Measurements from ENCODE around the gene GKN2. TPM values are rescaled to one million over a fixed set of nuclear protein-coding genes. Genes with fewer than 3 reads are reported as not detected.

Gene GKN2
- total RNA-seq, 1 experiment from 2014 or later: not detected

- CTCF ChIA-PET: interaction anchor here (1.2 kb wide), 1 partner anchor 49 kb away, joined by 3 read pairs; no protein-coding TSS in a partner anchor
Observed at GRCh38 chr2:68992341-68992740, 39.6 kb upstream of the GKN2 start.

DNA sequence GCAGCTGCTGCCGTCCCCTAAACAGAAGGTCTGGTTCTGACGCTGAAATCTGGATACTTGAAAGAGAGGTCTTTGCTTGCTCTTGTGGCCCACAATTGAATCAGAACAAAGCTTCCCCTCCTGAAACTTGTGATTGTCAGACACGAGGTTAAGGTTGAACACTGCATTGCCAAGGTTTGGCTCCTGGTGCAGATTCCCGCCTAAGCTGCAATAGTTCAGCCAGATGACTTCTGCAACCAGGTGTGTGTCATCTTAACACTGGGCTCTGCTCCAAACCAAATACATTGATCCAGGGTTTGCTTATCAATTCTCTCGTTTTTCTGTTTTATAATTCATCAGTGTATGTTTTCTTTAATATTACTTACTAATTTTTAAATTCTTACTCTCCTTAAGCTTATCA, 36.3 kb upstream of the GKN2 start:
- Histone ChIP-seq H2AFZ (ENCODE audit: low read depth, low read length, poor library complexity, severe bottlenecking) (no peak overlapping the region), H3K27ac (ENCODE audit: low read depth, low read length) (no peak overlapping the region), H3K79me2 (ENCODE audit: insufficient read depth, low read length) (no peaks in the 10 kb centered on the region), H3K9ac (ENCODE audit: low read length) (no peak overlapping the region), H3K27me3 (ENCODE audit: insufficient read depth, low read length) (no peaks in the 10 kb centered on the region), H3K4me2 (ENCODE audit: low read length) (no peak overlapping the region), H3K9me3 (ENCODE audit: control insufficient read depth in 1 of 2, insufficient read depth in 1 of 2, low read depth in 1 of 2, low read length in 2 of 2) (no peaks in the 10 kb centered on the region), H4K20me1 (ENCODE audit: insufficient read depth) (no peaks in the 10 kb centered on the region), H3K4me1 (ENCODE audit: control insufficient read depth in 1 of 2, insufficient read depth in 2 of 2, low read length in 2 of 2) (no peaks in the 10 kb centered on the region), H3K36me3 (ENCODE audit: control insufficient read depth in 1 of 2, insufficient read depth in 2 of 2, low read length in 2 of 2) (no peaks in the 10 kb centered on the region), H3K4me3 (replicated peaks in 1 of 2; ENCODE audit: low read depth in 1 of 2, low read length in 2 of 2) (no peak overlapping the region), H3K9me2 (ENCODE audit: insufficient read depth) (no peaks in the 10 kb centered on the region)
- ATAC-seq (no peak), DNase-seq (ENCODE audit: low read depth, low spot score) (no peak)
- TF ChIP-seq, protein P1, sequence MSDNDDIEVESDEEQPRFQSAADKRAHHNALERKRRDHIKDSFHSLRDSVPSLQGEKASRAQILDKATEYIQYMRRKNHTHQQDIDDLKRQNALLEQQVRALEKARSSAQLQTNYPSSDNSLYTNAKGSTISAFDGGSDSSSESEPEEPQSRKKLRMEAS (IDR thresholded peaks at IDR 0.05): no peak
- TF ChIP-seq, protein P2, sequence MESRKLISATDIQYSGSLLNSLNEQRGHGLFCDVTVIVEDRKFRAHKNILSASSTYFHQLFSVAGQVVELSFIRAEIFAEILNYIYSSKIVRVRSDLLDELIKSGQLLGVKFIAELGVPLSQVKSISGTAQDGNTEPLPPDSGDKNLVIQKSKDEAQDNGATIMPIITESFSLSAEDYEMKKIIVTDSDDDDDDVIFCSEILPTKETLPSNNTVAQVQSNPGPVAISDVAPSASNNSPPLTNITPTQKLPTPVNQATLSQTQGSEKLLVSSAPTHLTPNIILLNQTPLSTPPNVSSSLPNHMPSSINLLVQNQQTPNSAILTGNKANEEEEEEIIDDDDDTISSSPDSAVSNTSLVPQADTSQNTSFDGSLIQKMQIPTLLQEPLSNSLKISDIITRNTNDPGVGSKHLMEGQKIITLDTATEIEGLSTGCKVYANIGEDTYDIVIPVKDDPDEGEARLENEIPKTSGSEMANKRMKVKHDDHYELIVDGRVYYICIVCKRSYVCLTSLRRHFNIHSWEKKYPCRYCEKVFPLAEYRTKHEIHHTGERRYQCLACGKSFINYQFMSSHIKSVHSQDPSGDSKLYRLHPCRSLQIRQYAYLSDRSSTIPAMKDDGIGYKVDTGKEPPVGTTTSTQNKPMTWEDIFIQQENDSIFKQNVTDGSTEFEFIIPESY (IDR thresholded peaks at IDR 0.05; ENCODE audit: extremely low read depth, insufficient replicate concordance, low read length): no peak
- TF ChIP-seq CBX3 (IDR thresholded peaks at IDR 0.05; ENCODE audit: low read depth) (no peak), EGR1 (IDR thresholded peaks at IDR 0.05; ENCODE audit: low read depth) (no peak), ELF1 (IDR thresholded peaks at IDR 0.05; ENCODE audit: borderline replicate concordance, low read depth) (no peak), POLR2AphosphoS5 (IDR thresholded peaks at IDR 0.05; ENCODE audit: low read depth, low read length) (no peak), JUND (IDR thresholded peaks at IDR 0.05) (no peak), SP1 (IDR thresholded peaks at IDR 0.05; ENCODE audit: low read depth) (no peak), EZH2 (IDR thresholded peaks at IDR 0.05) (no peak), SIN3A (IDR thresholded peaks at IDR 0.05; ENCODE audit: low read depth) (no peak), EZH2phosphoT487 (IDR thresholded peaks at IDR 0.05; ENCODE audit: borderline replicate concordance) (no peak)
- ChIA-PET RAD21 (ENCODE audit: low non-redundant PET in 1 of 2, low total read pairs in 2 of 2, uncharacterized antibody in 2 of 2, unreplicated experiment in 2 of 2) (no interaction called here), POLR2A (no interaction called here), CTCF (interaction anchor here (1.2 kb wide), 1 partner anchor 237 kb away, joined by 3 read pairs; no protein-coding TSS in a partner anchor)
- BruUV-seq (replicated peaks): no TSS peak
- intact Hi-C loops (cut with micrococcal nuclease): no loop called here

More at GRCh38 chr2:68992341-68992740, 39.6 kb upstream of the GKN2 start:
- H3K36me3 ChIP-seq (ENCODE audit: control insufficient read depth in 1 of 2, insufficient read depth in 2 of 2, low read length in 2 of 2): no peaks in the 10 kb centered on the region
- RAD21 ChIA-PET (ENCODE audit: low non-redundant PET in 1 of 2, low total read pairs in 2 of 2, uncharacterized antibody in 2 of 2, unreplicated experiment in 2 of 2): no interaction called here
- no peaks in the 10 kb centered on the region for H3K27me3 ChIP-seq (ENCODE audit: insufficient read depth, low read length)
- intact Hi-C loops (cut with micrococcal nuclease): no loop called here
- no peak overlapping the region for H3K4me2 ChIP-seq (ENCODE audit: low read length)
- H3K9ac ChIP-seq (ENCODE audit: low read length): no peak overlapping the region
- TF ChIP-seq SIN3A (IDR thresholded peaks at IDR 0.05; ENCODE audit: low read depth): no peak
- POLR2A ChIA-PET: no interaction called here
- H3K27ac ChIP-seq (ENCODE audit: low read depth, low read length): no peak overlapping the region
- no peak overlapping the region for H2AFZ ChIP-seq (ENCODE audit: low read depth, low read length, poor library complexity, severe bottlenecking)
- no peaks in the 10 kb centered on the region for H3K9me3 ChIP-seq (ENCODE audit: control insufficient read depth in 1 of 2, insufficient read depth in 1 of 2, low read depth in 1 of 2, low read length in 2 of 2)
- DNase-seq (ENCODE audit: low read depth, low spot score) (no peak), ATAC-seq (no peak)
- H3K4me1 ChIP-seq (ENCODE audit: control insufficient read depth in 1 of 2, insufficient read depth in 2 of 2, low read length in 2 of 2): no peaks in the 10 kb centered on the region; a peak in 1 of 4 replicates
- H3K79me2 ChIP-seq (ENCODE audit: insufficient read depth, low read length): no peaks in the 10 kb centered on the region
- H3K9me2 ChIP-seq (ENCODE audit: insufficient read depth): no peaks in the 10 kb centered on the region
- no peaks in the 10 kb centered on the region for H4K20me1 ChIP-seq (ENCODE audit: insufficient read depth)
- no TSS peak for BruUV-seq (replicated peaks)
- H3K4me3 ChIP-seq (replicated peaks in 1 of 2; ENCODE audit: low read depth in 1 of 2, low read length in 2 of 2): no peak overlapping the region
